HG02870 (cell line): ENCODE results near the gene TRNT1.

ENCODE experiments used
- ATAC-seq: cut with Tn5 transposase; IDR thresholded peaks from one replicate; pipeline ENCODE4 v1.9.1; 2021; ENCODE audit warnings: mild to moderate bottlenecking, moderate library complexity; ENCODE audit not compliant: unreplicated experiment

TRNT1 gene

DNA sequence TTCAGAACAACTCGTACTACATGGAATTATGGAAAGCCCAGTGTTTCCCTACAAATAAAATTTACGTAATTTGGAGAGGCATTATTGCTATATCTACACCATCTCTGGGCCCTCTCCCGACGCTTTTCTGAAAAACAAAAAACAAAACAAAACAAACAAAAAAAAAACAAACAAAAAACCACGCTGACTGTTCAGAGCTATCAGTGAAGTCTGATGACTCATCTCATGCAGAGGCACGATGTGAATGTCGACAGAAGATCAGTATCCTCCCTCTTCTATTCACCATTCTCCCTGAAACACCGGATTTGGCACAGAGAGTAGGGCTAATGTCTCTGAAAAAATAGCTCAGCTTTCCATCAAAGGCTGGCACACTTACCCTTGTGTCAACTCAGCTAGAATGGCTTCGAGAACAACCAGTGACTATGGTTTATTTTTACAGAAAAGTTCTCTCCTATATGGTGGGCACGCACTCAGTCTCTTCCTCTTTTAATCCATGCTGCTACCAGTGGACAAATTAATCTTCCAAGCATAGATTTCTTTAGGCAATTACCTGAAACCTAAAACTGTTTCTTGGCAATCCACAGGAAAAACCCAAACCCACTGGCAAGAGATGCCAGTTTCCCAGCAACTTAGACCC lies 51.2 kb downstream of the TRNT1 start:
- no peak for ATAC-seq

DNA sequence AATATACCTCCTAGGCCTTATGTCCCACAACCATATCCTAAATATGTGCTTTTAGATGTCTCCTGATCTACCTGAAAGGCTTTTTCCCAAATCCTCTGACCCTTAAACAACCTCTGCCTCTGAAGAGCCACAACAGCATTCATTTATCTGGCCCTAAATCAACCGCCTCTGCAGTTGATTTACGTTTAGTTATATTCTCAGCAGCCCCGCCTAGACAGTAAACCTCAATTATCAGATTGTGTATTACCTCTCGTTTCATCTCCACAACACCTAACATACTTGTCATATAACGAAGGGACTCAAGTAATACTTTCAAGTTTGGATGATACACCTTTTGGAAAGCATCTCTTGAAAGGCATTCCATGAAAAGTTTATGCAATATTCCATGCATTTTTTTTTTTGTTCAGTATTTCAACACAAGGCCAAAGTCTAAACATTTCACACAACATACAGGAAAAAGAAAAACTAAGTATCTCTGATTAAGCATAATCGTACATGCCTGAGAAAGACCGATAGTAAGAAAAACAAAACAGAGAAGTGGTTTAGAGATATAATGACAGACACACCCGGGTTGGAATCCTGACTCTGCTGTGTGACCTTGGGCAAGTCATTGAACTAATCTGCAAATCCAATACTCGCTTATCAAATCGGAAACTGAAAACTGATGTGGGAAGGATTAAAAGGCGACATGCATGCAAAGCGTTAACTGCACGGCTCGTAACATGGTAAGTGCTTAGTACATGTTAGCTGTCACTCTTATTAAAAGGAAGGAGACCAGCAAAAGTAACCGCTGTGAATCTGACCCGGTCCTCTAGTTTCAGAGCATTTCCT lies 52.0 kb downstream of the TRNT1 start:
- ATAC-seq, result peak; percentile 7

- peak; percentile 97 for ATAC-seq
Observed at GRCh38 chr3:3179407-3180094, 52.8 kb downstream of the TRNT1 start, which contains the start of gene CRBN. Gene CRBN, minus strand, starts transcription at chr3:3179691. Its CDS starts 4 bp downstream, at chr3:3179687.

DNA sequence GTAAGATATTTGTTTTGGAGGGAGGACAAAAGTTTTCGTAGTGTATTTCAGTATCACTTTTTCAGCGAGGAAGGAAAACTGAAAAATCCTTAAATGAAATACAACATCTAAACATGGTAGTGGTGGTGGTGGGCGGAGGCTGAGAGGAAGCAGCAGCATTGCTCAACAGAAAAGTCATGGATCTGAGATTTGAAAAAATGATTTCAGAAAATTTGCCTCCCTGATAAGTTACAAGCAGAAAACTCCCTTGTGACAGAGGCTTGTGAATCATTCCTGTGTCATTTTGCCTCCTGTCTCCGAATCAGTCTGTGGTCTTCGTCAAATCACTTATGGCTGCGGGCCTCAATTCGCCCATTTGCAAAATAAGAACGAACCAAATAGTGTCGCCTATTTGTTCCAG lies 53.7 kb downstream of the TRNT1 start:
- no peak for ATAC-seq

GRCh38 chr3:3184876-3185275 lies 58.1 kb downstream of the TRNT1 start:
- no peak for ATAC-seq

DNA sequence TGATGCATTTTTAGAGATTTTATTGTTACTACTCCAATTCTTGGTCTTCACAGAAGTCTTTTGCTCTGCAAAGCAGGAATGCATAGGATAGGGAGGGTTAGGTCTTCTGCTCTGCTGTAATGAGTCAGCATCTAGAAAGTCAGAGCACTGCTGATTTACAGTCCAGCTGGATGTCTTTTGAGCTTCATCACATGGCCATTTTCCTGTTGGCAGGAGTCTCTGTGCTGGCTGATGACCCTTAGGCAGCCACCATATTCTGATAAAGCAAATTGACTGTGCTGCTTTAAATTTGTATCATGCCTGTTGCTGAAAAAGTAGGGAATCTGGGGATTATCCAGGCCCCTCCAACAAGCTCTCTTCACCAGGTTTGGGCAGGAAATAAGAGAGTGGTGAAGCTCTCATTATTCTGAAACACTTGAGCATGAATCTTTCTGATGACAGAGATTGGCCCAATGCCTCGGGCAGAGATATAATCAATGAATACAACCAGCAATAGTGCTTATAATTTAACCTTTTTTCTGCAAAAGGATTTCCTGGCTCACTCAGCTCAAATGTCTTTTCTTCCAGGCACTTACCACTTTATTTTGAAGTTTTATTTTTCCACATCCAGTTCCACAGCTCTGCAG lies 62.5 kb downstream of the TRNT1 start:
- no peak for ATAC-seq

DNA sequence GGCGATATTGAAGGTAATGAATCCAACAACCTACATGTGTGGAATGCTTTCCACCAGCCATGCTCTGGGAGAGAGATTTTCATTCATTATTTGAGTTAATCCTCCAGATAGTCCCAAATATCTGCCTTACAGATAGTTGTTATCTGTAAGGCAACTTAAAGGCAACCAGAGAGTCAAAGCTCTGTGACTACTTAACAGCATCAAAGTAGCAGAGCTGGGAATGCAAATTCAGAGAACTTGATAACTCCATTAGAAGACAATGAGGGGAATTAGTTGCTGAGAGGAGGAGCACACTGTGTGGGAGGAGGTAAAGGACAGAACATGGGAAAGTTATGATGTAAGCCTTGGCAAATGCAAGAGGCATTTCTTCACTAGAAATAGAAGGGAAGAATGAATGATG lies 63.2 kb downstream of the TRNT1 start:
- ATAC-seq, result no peak

DNA sequence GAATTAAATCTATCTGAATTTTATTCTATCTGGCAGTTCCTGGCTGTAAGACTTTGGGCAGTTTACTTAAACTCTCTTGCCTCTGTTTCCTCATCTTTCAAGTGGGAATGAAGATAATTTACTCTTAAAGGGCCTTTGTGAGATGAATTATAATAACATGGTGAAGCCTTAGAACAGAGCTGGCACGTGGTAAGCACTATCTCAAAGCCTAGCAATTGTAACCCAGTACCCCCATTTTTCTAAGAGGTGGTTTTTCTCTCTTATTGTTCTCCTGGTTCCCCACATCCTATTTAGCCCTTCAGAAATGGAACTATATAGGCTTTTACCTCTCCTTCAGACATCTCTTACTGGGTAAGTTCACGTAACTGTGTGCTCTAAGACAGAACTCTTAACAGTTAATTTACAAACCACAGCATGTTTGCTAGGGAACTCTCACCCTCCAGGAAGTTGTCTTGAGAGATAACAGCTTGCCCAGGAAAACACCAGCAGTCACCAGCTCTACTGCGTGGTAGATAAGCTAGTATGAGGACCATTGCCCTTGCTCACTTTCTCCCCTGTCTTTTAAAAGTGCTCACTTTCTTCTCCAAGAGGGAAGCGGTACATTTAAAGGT lies 65.0 kb downstream of the TRNT1 start:
- ATAC-seq, result no peak

DNA sequence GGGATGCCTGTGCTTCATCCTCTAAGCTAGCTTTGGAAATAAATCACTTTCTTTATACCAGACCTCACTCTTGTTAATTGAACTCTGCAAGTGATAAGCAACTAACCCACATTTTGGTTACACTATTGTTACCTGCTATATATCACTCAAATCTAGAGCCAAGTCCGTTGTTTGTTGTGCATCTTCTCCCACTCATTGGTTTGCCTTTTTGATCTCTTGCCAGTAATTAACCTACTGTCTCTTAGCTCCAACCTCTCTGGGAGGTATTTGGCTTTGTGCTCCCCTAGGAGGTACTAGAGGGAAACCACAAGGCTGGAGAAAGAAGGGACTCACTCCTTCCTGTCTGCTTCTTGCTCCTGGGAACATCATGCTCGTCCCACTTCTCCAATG lies 65.5 kb downstream of the TRNT1 start:
- no peak for ATAC-seq

DNA sequence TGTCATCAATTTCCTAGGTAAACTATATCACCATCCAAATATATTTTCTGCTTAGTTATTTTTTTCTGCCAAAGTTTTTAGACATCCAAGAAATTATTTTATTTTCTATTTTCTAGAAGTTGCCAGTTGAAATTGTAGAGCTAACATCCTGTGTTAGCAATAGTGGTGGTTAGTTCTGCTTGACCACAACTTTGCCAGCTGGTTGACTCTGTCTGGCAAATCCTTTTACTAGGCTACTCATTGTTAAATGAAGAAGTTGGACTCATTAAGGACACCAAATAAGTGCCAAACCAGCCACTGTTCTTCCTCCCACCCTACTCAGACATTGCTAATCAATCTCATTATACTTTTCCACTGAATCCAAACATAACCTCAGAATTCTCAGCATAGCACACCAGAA lies 68.1 kb downstream of the TRNT1 start:
- no peak for ATAC-seq

GRCh38 chr3:3196148-3196861 lies 69.6 kb downstream of the TRNT1 start:
- no peak for ATAC-seq
